ENCODE measurements around the gene GDNF.
A peak's percentile ranks its signal among the peaks of the same experiment; 100 is the strongest.

GDNF gene

GRCh38 chr5:37839407-37840052 is at the start of gene GDNF (continued):
- TF ChIP-seq ZFP69B (tag by site-specific recombination; IDR thresholded peaks at IDR 0.05) (no peak), ZNF366 (tag by site-specific recombination; conservative IDR thresholded peaks at IDR 0.05) (no peak), ZNF266 (tag by site-specific recombination; IDR thresholded peaks at IDR 0.05; ENCODE audit: low read depth) (no peak), TCF7L2 (IDR thresholded peaks at IDR 0.05; ENCODE audit: borderline replicate concordance, low read depth, low read length) (no peak), ZNF658 (tag by site-specific recombination; IDR thresholded peaks at IDR 0.05) (no peak), ZNF211 (tag by site-specific recombination; IDR thresholded peaks at IDR 0.05; ENCODE audit: low read depth) (no peak)

GRCh38 chr5:37888476-37888875 is 48.6 kb upstream of the GDNF start:
- no peak overlapping the region for H3K4me3 ChIP-seq (ENCODE audit: low read depth, low read length)
- H3K9me3 ChIP-seq (ENCODE audit: control insufficient read depth, insufficient read depth, low read depth, low read length), result no peaks in the 10 kb centered on the region
- ChIA-PET POLR2A (interaction anchor here (0.6 kb wide), 1 partner anchor 385 kb away, joined by 3 read pairs; no protein-coding TSS in a partner anchor), CTCF (interaction anchor here (0.6 kb wide), 2 partner anchors 45 to 94 kb away, joined by 4 to 5 read pairs; no protein-coding TSS in a partner anchor)
- H3K4me1 ChIP-seq (ENCODE audit: control insufficient read depth, insufficient read depth, low read length), result no peaks in the 10 kb centered on the region
- TF ChIP-seq GLI2 (tag by site-specific recombination; IDR thresholded peaks at IDR 0.05; ENCODE audit: borderline replicate concordance, low read depth) (no peak), TCF7L2 (IDR thresholded peaks at IDR 0.05; ENCODE audit: borderline replicate concordance, low read depth, low read length) (no peak), ZNF701 (tag by site-specific recombination; IDR thresholded peaks at IDR 0.05) (no peak), ZNF157 (tag by site-specific recombination; IDR thresholded peaks at IDR 0.05) (no peak), ZNF366 (tag by site-specific recombination; conservative IDR thresholded peaks at IDR 0.05) (no peak), ZNF404 (tag by site-specific recombination; IDR thresholded peaks at IDR 0.05) (no peak), ZNF311 (tag by site-specific recombination; IDR thresholded peaks at IDR 0.05; ENCODE audit: borderline replicate concordance) (no peak), OSR2 (tag by site-specific recombination; IDR thresholded peaks at IDR 0.05) (no peak)
- no peak overlapping the region for H3K27ac ChIP-seq (ENCODE audit: extremely low read depth, low read depth, low read length)
- no peaks in the 10 kb centered on the region for H3K36me3 ChIP-seq (ENCODE audit: control insufficient read depth in 2 of 2, insufficient read depth in 1 of 2, low read length in 2 of 2)

- POLR2A ChIA-PET, result no interaction called here
- TF ChIP-seq KLF8 (tag by site-specific recombination; IDR thresholded peaks at IDR 0.05) (no peak), PRDM10 (tag by site-specific recombination; IDR thresholded peaks at IDR 0.05) (peak; percentile 75)
- no peak overlapping the region for H3K27ac ChIP-seq (ENCODE audit: extremely low read depth, low read depth, low read length)
These were observed 46.5 kb upstream of the GDNF start for GRCh38 chr5:37886242-37886905.

GRCh38 chr5:37882636-37883035 is 42.8 kb upstream of the GDNF start:
- TF ChIP-seq ZNF423 (tag by site-specific recombination; IDR thresholded peaks at IDR 0.05), result no peak
- TF ChIP-seq ZNF513 (tag by site-specific recombination; IDR thresholded peaks at IDR 0.05), result no peak
- no peak for TF ChIP-seq HOXD13 (CRISPR knock-in tag; IDR thresholded peaks at IDR 0.05; ENCODE audit: borderline replicate concordance)
- no peak for TF ChIP-seq ZNF354C (tag by site-specific recombination; IDR thresholded peaks at IDR 0.05; ENCODE audit: borderline replicate concordance, low read depth)
- no peak for TF ChIP-seq ZNF510 (tag by site-specific recombination; IDR thresholded peaks at IDR 0.05; ENCODE audit: insufficient replicate concordance)
- TF ChIP-seq ZNF626 (tag by site-specific recombination; IDR thresholded peaks at IDR 0.05), result no peak
- TF ChIP-seq ZNF791 (tag by site-specific recombination; IDR thresholded peaks at IDR 0.05), result no peak
- no peaks in the 10 kb centered on the region for H3K36me3 ChIP-seq (ENCODE audit: control insufficient read depth in 2 of 2, insufficient read depth in 1 of 2, low read length in 2 of 2)
- H3K4me3 ChIP-seq (ENCODE audit: low read depth, low read length), result no peak overlapping the region
- H3K4me1 ChIP-seq (ENCODE audit: control insufficient read depth, insufficient read depth, low read length), result no peaks in the 10 kb centered on the region
- CTCF ChIA-PET, result no interaction called here
- no peaks in the 10 kb centered on the region for H3K9me3 ChIP-seq (ENCODE audit: control insufficient read depth, insufficient read depth, low read depth, low read length)
- no peak overlapping the region for H3K27ac ChIP-seq (ENCODE audit: extremely low read depth, low read depth, low read length)
- POLR2A ChIA-PET, result no interaction called here

More at GRCh38 chr5:37886242-37886905, 46.5 kb upstream of the GDNF start:
- Histone ChIP-seq H3K4me3 (ENCODE audit: low read depth, low read length) (no peak overlapping the region), H3K4me1 (ENCODE audit: control insufficient read depth, insufficient read depth, low read length) (no peaks in the 10 kb centered on the region), H3K36me3 (ENCODE audit: control insufficient read depth in 2 of 2, insufficient read depth in 1 of 2, low read length in 2 of 2) (no peaks in the 10 kb centered on the region), H3K9me3 (ENCODE audit: control insufficient read depth, insufficient read depth, low read depth, low read length) (no peaks in the 10 kb centered on the region)
- CTCF ChIA-PET, result no interaction called here

Measured in HEK293 (cell line).